ENCODE data around the gene MYH15.

The MYH15 gene

GRCh38 chr3:108415661-108416060, 94.7 kb downstream of the MYH15 start:
- DNase-seq (ENCODE audit: low read depth, low spot score), result no peak

DNA sequence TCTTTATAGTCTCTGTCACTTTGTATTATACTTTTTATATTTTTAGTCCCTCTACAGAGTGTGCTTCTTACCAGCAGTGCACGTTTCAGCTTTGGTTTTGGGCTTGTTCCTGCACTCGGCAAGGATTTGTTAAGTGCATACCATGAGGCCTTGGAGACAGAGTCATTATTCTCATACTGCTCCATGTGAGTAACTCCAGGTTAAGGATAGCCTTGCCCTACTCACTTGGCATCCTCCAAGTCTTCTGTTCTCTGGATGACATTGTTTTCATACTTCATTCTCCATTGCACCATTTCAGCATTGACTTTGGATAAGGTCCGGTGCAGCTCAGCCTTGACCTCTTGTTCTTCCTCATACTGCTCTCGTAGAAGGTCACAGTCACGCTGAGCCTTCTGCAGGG, 96.4 kb downstream of the MYH15 start:
- no peak for DNase-seq (ENCODE audit: low read depth, low spot score)

- DNase-seq (ENCODE audit: low read depth, low spot score), result no peak
Observed at GRCh38 chr3:108412121-108412750, 98.2 kb downstream of the MYH15 start.

- DNase-seq (ENCODE audit: low read depth, low spot score), result no peak
Observed at GRCh38 chr3:108410531-108410984, 99.8 kb downstream of the MYH15 start.

- DNase-seq (ENCODE audit: low read depth, low spot score), result no peak
Observed at GRCh38 chr3:108409800-108410178, 100.6 kb downstream of the MYH15 start.

- no peak for DNase-seq (ENCODE audit: low read depth, low spot score)
Observed at GRCh38 chr3:108408883-108409799, 101.3 kb downstream of the MYH15 start.

DNA sequence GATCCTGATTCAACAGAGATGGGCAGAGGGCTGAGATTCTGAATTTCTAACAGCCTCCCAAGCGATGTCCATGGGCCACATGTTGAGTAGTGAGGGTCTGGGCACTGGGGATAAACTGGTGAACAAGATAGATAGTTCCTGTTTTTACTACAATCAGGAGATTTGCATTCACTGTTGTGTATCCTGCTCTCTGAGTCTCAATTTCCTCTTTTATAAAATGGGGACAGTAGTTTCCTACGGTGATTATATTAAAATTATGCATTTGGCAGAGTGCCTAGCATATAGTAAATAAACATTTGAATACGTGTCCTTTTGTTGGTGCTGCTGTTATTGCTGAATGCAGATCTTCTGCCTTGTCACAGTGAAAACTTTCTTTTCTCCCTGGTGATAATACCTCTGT, 102.5 kb downstream of the MYH15 start:
- DNase-seq (ENCODE audit: low read depth, low spot score), result no peak

DNA sequence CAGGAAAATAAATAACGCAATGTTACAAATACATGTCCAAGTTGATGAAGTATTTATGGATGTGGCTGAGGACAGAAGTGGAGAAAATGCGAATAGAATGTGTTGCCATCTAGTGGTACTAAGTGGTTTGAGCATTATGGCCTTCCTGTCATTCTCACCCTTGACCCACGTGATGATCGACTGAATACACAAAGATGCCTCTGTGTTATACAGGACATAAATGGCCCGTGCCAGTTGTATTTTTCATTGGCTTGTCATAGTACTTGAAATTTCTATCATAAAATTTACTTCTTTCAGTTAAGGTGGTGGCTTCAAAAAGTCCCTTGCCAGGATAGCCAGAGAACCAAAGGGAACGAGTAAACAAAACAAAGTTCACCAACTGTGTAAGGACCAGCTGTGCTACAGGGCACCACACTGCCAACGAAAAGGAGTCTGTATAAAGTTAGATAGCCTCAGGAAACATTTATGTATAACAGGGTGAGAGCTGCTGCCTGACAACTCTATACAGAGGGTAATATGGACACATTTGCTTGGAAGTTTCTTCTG, 103.7 kb downstream of the MYH15 start:
- DNase-seq (ENCODE audit: low read depth, low spot score), result no peak

GRCh38 chr3:108406063-108406660, 104.2 kb downstream of the MYH15 start:
- DNase-seq (ENCODE audit: low read depth, low spot score), result no peak

GRCh38 chr3:108404368-108404767, 106.0 kb downstream of the MYH15 start:
- no peak for DNase-seq (ENCODE audit: low read depth, low spot score)

- no peak for DNase-seq (ENCODE audit: low read depth, low spot score)
Observed at GRCh38 chr3:108403686-108404345, 106.6 kb downstream of the MYH15 start.

DNA sequence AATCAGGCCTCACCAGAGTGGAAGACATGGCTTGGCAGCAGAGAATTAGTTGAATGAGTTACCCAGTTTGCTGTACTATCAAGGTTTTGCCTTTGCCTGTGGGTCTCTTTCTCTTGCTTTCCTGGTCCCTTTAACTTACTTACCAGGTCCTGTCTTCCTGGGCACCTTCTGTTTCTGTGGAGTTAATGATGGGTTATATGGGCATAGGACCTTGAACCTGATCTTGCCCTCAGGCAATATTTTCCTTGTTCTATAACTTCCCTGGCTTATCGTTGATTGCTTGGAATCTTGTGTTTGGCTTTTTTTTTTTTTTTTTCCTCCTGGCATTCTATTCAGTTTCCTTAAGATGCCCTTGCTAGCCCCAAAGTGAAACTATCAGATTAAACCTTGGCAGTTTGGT, 107.2 kb downstream of the MYH15 start:
- no peak for DNase-seq (ENCODE audit: low read depth, low spot score)

- DNase-seq (ENCODE audit: low read depth, low spot score), result no peak
Observed at GRCh38 chr3:108401836-108402235, 108.6 kb downstream of the MYH15 start.

DNA sequence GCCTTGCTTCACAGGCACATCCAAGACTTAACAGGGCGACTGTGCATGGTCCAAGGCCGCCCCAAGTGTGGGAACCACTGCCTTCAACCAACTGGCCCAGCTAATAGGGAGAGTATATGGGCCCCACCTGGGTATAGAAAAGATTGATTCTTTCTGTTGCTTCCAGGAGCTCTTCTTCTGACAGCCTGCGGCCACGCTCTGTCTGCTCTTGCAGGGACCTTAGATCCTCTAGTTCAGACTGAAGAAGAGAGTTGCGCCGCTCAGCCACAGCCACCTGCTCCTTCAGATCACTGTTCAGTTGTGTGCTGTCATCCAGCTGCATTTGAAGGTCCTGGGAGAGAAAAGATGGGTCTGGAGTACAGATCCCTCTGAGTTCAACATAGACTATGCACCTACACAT, 111.9 kb downstream of the MYH15 start:
- DNase-seq (ENCODE audit: low read depth, low spot score), result no peak

DNA sequence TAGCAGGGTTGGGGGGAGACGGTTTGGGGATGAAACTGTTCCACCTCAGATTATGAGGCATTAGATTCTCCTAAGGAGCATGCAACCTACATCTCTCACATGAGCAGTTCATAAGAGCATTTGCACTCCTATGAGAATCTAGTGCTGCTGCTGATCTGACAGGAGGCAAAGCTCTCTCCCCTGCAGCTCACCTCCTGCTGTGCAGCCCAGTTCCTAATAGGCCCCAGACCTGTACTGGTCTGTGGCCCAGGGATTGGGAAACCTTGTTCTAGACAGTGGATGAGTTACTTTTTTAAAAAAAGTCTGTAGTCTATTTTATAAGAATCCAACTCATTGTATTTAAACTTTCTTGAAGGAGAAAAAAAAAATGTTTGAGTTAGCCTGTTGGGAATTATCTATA, 114.1 kb downstream of the MYH15 start:
- no peak for DNase-seq (ENCODE audit: low read depth, low spot score)

- no peak for DNase-seq (ENCODE audit: low read depth, low spot score)
Observed at GRCh38 chr3:108394563-108394962, 115.8 kb downstream of the MYH15 start.

DNA sequence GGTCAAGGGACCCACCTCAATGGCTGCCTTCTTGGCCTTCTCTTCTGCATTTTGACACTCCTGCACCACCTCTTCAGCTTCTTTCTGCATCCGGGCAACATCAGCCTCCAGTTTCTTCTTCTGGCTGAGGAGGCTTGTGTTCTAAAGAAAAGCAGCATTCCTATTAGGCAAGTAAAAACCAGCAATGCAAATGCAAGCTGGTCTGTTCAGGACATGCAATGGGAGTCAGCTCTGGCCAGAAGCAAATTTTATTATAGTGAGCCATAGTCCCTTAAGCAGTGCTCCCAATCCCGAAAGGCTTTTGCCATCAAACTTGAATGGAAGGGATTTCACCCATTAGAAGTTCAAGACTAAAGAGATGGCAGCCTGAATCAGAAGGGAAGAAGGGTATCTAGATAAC, 116.4 kb downstream of the MYH15 start:
- no peak for DNase-seq (ENCODE audit: low read depth, low spot score)

DNA sequence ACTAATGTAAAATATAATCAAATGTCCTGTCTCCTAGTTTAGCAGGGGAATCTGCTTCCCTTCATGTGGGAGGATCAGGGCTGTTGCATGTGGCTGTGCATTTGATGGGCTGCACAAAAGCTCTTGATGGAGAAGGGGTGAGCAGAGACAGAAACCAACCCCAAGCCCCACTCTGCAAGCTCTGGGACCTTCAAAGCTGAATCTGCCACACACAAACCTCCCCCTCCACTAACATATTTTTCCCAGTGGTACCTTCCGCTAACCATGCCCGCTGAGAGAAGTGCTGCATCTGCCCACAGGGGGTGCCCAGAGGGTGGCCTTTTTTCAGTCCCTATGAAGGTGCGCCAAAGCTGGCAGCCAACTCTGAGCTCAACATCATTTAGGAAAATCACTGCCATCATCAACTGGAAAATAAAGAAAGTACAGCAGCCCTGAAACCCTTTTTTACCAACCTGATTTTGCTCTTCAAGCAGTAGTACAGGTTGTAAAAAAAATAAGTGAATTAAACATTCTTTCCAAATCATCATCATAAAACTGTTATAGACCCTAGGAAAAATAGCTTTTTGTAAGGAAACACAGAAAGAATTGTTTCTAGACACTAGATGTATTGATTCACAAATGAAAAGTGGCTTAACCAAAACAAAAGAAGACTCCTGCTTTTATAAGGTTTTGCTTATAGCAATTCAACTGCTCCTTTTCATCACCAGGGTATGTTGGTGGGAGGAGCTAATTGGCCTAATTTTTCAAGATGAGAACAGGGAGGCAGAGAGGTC, 117.1 kb downstream of the MYH15 start:
- DNase-seq (ENCODE audit: low read depth, low spot score), result no peak

DNA sequence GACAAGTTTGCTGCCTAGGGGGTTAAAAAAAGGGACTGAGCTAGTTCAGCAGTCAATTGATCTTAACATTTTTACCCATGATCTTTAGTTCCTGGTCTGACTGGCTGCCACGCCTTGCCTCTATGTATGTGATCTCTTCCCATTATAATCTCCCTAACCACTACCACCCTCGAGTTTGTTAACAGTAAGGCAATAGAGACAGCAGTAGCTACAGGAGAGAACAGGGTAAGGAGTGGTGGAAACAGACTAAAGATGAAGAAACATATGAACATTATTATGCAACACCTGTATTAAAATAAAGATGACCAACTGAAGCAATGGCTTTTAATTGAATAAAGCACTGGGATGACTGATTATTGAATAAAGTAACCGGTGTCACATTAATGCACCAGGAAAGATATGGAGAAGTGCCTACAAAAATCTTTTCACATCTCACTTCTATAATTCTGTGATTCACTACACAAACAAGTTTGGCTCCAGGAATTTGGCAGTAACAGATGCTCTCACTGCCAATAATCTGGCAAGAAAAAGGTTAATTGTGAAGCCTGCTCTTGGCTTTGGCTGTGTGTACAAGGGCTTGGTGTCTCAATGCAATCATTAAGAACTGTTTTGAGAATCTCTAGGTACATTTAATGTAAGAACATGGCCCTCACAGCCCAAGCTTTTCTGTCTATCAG, 118.3 kb downstream of the MYH15 start:
- DNase-seq (ENCODE audit: low read depth, low spot score), result no peak

DNA sequence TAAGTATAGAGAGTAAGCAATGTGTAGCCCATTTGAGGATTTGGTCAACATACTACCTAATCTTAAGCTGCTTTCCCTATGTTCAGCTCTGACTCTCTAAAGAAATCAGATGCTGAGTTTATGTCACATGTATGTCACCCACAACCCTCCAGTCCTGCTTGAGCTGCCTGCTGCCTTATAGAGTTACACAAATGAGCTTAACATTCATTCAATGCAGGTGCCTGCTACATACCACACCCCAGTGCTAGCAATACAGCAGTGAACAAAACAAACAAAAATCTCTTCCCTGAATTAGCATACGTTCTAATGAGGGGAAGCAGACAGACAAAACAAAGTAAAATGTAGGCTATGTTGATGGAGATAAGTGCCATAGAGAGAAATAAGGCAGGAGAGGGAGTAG, 121.0 kb downstream of the MYH15 start:
- no peak for DNase-seq (ENCODE audit: low read depth, low spot score)
